ENCODE results near the gene NRL. TPM values are rescaled to one million over a fixed set of nuclear protein-coding genes. Genes with fewer than 3 reads are reported as not detected.

NRL gene
- total and polyA plus RNA-seq, 2 donors (not counting 3 experiments of a cell fraction or from before 2014, with no cell fraction given): 0.71 to 1.1 TPM

DNA sequence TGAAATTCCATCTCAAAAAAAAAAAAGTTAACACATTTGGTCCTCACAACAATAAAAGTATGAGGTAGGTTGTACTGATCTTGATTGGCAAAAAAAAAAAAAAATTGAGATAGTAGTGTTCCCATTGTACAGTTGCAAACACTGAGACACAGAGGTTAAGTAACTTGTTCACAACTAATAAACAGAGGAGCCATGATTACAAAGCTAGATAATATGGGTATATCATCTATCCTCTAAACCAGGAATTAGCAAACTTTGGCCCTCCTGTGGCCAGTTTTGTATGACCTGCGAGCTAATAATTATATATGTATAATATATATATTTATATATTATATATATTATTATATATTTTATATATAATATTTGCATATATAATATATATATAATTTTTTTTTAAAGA is 19.0 kb upstream of the NRL start:
- POLR2A ChIA-PET: interaction anchor here (0.7 kb wide), 1 partner anchor 9 kb away, joined by 7 read pairs; no protein-coding TSS in a partner anchor
- peaks cover 5% of the 10 kb centered on the region for H3K79me2 ChIP-seq (ENCODE audit: control insufficient read depth, insufficient read depth, low read length)
- H3K9me3 ChIP-seq (replicated peaks; ENCODE audit: control insufficient read depth, insufficient read depth, low read length): no peaks in the 10 kb centered on the region
- dilution Hi-C loops (cut with MboI; ENCODE audit: extremely low pct_ligation_motif_present, low sequenced_read_pairs) (no loop called here), intact Hi-C loops (cut with micrococcal nuclease) (no loop called here)
- no peaks in the 10 kb centered on the region for H4K20me1 ChIP-seq (replicated peaks; ENCODE audit: control insufficient read depth, extremely low read depth, insufficient read depth, low read length)
- H3K9me1 ChIP-seq (replicated peaks; ENCODE audit: control insufficient read depth, extremely low read depth, insufficient read depth, low read length): no peaks in the 10 kb centered on the region
- peaks cover 6 to 10% of the 10 kb centered on the region in 2 experiments for H3K36me3 ChIP-seq (ENCODE audit: control insufficient read depth in 2 of 2, extremely low read depth in 1 of 2, insufficient read depth in 2 of 2, low read length in 2 of 2)
- no peak overlapping the region for H3K4me2 ChIP-seq (ENCODE audit: insufficient read depth, low read length)
- no peak overlapping the region for H3K27ac ChIP-seq (ENCODE audit: insufficient read depth, low read depth, low read length)
- H3K4me3 ChIP-seq (replicated peaks in 1 of 3; ENCODE audit: insufficient read depth in 1 of 3, low read depth in 1 of 3, low read length in 3 of 3): no peak overlapping the region
- H3K9ac ChIP-seq (replicated peaks; ENCODE audit: extremely low read depth, insufficient read depth, low read length): no peak overlapping the region
- CTCF ChIA-PET: interaction anchor here (0.7 to 1.1 kb wide), 3 partner anchors 19 to 43 kb away, joined by 3 to 5 read pairs (median 3); partner anchors contain the start of genes DCAF11, NRL and PCK2
- no peak for TF ChIP-seq CTCF (IDR thresholded peaks at IDR 0.05; ENCODE audit: extremely low read depth in 1 of 2, insufficient read depth in 1 of 2, low read depth in 1 of 2, low read length in 2 of 2)
- TF ChIP-seq GATA2 (IDR thresholded peaks at IDR 0.05; ENCODE audit: insufficient read depth, insufficient read length, low read depth, low read length): no peak
- TF ChIP-seq MYC (IDR thresholded peaks at IDR 0.05; ENCODE audit: low read depth, low read length): no peak
- no peak for TF ChIP-seq JUN (IDR thresholded peaks at IDR 0.05; ENCODE audit: borderline replicate concordance, insufficient read depth, insufficient read length, low read depth)
- TF ChIP-seq EZH2 (IDR thresholded peaks at IDR 0.05; ENCODE audit: borderline replicate concordance, low read depth, low read length, severe bottlenecking): no peak
- no peak for TF ChIP-seq MAX (IDR thresholded peaks at IDR 0.05; ENCODE audit: insufficient read depth, insufficient read length)
- TF ChIP-seq FOS (IDR thresholded peaks at IDR 0.05; ENCODE audit: borderline replicate concordance, insufficient read depth, low read length): no peak
- DNase-seq (ENCODE audit: low read depth, low spot score): no peak
- peaks cover 11% of the 10 kb centered on the region for H3K4me1 ChIP-seq (ENCODE audit: control insufficient read depth, extremely low read depth, insufficient read depth, low read length)
- H3K27me3 ChIP-seq (ENCODE audit: control insufficient read depth in 2 of 2, insufficient read depth in 2 of 2, low read length in 2 of 2): no peaks in the 10 kb centered on the region
- FAIRE-seq: no peak
- no TSS peak for BruUV-seq (replicated peaks)
- H2AFZ ChIP-seq (ENCODE audit: low read depth, low read length): no peak overlapping the region

Measured in endothelial cell of umbilical vein (primary cell).